ENCODE results near the gene ACSL5. TPM values are rescaled to one million over a fixed set of nuclear protein-coding genes. Genes with fewer than 3 reads are reported as not detected.

The ACSL5 gene
- total and polyA plus RNA-seq, 2 donors (not counting 1 experiment from before 2014, with no cell fraction given), result 31.5 to 36.2 TPM

DNA sequence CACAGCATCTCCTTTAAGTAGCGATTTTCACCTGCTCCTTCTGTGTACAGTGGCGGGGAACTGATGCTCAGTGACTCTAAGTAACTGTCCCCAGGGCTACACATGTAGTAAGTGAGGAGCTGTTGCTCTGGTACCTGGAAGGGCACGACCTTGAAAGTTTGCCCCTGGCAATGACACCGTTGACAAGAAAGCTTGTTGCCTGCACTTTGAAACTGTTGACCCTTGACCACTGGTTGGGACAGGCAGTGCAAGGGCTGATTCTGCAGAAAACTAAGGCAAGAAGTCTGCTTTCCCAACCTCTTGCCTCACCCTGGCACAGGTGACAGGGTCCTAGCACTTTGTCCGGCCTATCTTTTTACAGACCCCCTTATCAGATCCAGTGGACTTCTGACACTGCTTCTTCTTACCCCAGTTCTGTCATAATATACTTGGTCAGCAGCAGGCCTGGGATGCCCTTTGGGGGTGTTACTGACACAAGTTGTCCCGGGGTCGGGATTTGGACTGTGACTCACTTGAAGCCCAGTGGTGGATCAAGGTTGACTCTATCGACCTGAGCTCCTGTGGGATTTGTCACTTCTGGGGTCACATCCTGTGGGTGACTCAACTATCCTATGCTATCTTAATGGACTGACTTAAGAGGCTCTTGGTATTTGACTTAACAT, 5.8 kb downstream of the ACSL5 start:
- CTCF ChIA-PET, result no interaction called here
- DNase-seq (no peak), ATAC-seq (ENCODE audit: low read depth) (no peak)
- peaks cover 22 to 26% of the 10 kb centered on the region in 2 donors for H3K4me1 ChIP-seq (ENCODE audit: control insufficient read depth in 2 of 2, insufficient read depth in 2 of 2, low read length in 2 of 2)
- POLR2A ChIA-PET, result no interaction called here
- no peak overlapping the region for H3K27ac ChIP-seq (ENCODE audit: low read length in 2 of 2)
- no peak overlapping the region for H2AFZ ChIP-seq (ENCODE audit: insufficient read depth, low read depth, low read length, poor library complexity, severe bottlenecking)
- H3K27ac Mint-ChIP-seq, result no peak overlapping the region
- TF ChIP-seq, protein P1, sequence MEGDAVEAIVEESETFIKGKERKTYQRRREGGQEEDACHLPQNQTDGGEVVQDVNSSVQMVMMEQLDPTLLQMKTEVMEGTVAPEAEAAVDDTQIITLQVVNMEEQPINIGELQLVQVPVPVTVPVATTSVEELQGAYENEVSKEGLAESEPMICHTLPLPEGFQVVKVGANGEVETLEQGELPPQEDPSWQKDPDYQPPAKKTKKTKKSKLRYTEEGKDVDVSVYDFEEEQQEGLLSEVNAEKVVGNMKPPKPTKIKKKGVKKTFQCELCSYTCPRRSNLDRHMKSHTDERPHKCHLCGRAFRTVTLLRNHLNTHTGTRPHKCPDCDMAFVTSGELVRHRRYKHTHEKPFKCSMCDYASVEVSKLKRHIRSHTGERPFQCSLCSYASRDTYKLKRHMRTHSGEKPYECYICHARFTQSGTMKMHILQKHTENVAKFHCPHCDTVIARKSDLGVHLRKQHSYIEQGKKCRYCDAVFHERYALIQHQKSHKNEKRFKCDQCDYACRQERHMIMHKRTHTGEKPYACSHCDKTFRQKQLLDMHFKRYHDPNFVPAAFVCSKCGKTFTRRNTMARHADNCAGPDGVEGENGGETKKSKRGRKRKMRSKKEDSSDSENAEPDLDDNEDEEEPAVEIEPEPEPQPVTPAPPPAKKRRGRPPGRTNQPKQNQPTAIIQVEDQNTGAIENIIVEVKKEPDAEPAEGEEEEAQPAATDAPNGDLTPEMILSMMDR (IDR thresholded peaks at IDR 0.05), result no peak
- TF ChIP-seq EZH2 (IDR thresholded peaks at IDR 0.05; ENCODE audit: borderline replicate concordance, insufficient read depth, low read depth, low read length, poor library complexity, severe bottlenecking), result no peak
- no peaks in the 10 kb centered on the region for H3K9me3 ChIP-seq (ENCODE audit: control extremely low read depth in 1 of 3, control insufficient read depth in 2 of 3, insufficient read depth in 1 of 3, low read length in 2 of 3)
- H3K79me2 ChIP-seq (ENCODE audit: control insufficient read depth, insufficient read depth, low read length), result peaks cover 91% of the 10 kb centered on the region
- no peak overlapping the region for H3K4me3 ChIP-seq (ENCODE audit: control extremely low read depth in 1 of 5, extremely low read depth in 1 of 5, insufficient read depth in 1 of 5, low read depth in 2 of 5, low read length in 4 of 5)
- no peak overlapping the region for H3K4me2 ChIP-seq (replicated peaks; ENCODE audit: low read depth, low read length, poor library complexity, severe bottlenecking)
- no peak overlapping the region for H3K9ac ChIP-seq (ENCODE audit: low read length)
- H3K4me3 Mint-ChIP-seq, result no peak overlapping the region
- no peaks in the 10 kb centered on the region for H3K9me3 Mint-ChIP-seq (ENCODE audit: insufficient read depth)
- H4K20me1 ChIP-seq (ENCODE audit: control insufficient read depth, insufficient read depth, low read length, poor library complexity, severe bottlenecking), result peaks cover 24% of the 10 kb centered on the region
- H3K36me3 ChIP-seq (replicated peaks in 1 of 2; ENCODE audit: control extremely low read depth in 1 of 2, control insufficient read depth in 1 of 2, extremely low read depth in 1 of 2, insufficient read depth in 2 of 2, low read length in 1 of 2), result peaks cover 0 to 15% of the 10 kb centered on the region in 2 experiments
- 97% methylated on average over 6 of the region's 8 CpGs for WGBS (ENCODE audit: insufficient coverage)
- no peaks in the 10 kb centered on the region for H3K27me3 Mint-ChIP-seq
- intact Hi-C loops (cut with micrococcal nuclease), result no loop called here
- peaks cover 72% of the 10 kb centered on the region for H3K4me1 Mint-ChIP-seq
- no peaks in the 10 kb centered on the region for H3K27me3 ChIP-seq (replicated peaks in 1 of 4; ENCODE audit: control extremely low read depth in 1 of 4, control insufficient read depth in 3 of 4, insufficient read depth in 4 of 4, low read length in 3 of 4)

DNA sequence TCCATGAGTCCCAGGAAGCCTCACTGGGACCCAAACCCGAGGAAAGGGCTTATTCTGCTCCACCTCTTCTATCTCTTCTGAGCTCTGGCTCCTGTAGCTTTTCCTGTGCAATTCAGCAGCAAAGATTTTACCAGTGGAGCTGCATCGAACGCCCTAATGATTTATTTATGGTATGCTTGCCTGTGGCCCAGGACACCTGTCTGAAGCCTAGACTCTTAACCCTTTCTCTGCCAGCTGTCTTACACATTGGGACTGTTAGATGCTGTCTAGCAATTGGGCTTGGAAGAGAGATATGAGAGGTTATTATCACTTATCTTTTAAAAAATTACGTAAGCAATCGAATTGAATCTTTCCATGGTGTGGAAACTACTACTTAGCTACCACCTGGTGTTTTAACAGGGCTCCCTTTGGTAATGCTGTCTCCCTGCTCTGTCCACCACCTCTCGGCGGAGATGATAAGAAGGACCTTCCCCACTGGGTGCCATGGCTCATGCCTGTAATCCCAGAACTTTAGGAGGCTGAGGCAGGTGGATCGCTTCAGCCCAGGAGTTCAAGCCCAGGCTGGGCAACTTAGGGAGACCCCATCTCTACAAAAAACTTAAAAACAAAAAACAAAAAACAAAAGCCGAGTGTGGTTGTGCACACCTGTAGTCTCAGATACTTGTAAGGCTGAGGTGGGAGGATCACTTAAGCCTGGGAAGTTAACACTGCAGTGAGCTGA, 8.8 kb downstream of the ACSL5 start:
- H3K27ac ChIP-seq (ENCODE audit: low read length in 2 of 2), result no peak overlapping the region
- H3K9me3 ChIP-seq (ENCODE audit: control extremely low read depth in 1 of 3, control insufficient read depth in 2 of 3, insufficient read depth in 1 of 3, low read length in 2 of 3), result no peaks in the 10 kb centered on the region
- no peak overlapping the region for H3K4me2 ChIP-seq (replicated peaks; ENCODE audit: low read depth, low read length, poor library complexity, severe bottlenecking)
- ATAC-seq (ENCODE audit: low read depth), result no peak
- H3K4me3 ChIP-seq (ENCODE audit: control extremely low read depth in 1 of 5, extremely low read depth in 1 of 5, insufficient read depth in 1 of 5, low read depth in 2 of 5, low read length in 4 of 5), result no peak overlapping the region
- Mint-ChIP-seq H3K4me1 (peaks cover 57% of the 10 kb centered on the region), H3K27ac (no peak overlapping the region), H3K4me3 (no peak overlapping the region), H3K27me3 (no peaks in the 10 kb centered on the region), H3K9me3 (ENCODE audit: insufficient read depth) (no peaks in the 10 kb centered on the region)
- peaks cover 4 to 9% of the 10 kb centered on the region in 2 donors for H3K4me1 ChIP-seq (ENCODE audit: control insufficient read depth in 2 of 2, insufficient read depth in 2 of 2, low read length in 2 of 2)
- ChIA-PET POLR2A (no interaction called here), CTCF (no interaction called here)
- H2AFZ ChIP-seq (ENCODE audit: insufficient read depth, low read depth, low read length, poor library complexity, severe bottlenecking), result no peak overlapping the region
- H4K20me1 ChIP-seq (ENCODE audit: control insufficient read depth, insufficient read depth, low read length, poor library complexity, severe bottlenecking), result peaks cover 35% of the 10 kb centered on the region
- DNase-seq, result no peak
- intact Hi-C loops (cut with micrococcal nuclease), result no loop called here
- H3K36me3 ChIP-seq (replicated peaks in 1 of 2; ENCODE audit: control extremely low read depth in 1 of 2, control insufficient read depth in 1 of 2, extremely low read depth in 1 of 2, insufficient read depth in 2 of 2, low read length in 1 of 2), result peaks cover 0 to 15% of the 10 kb centered on the region in 2 experiments
- no peak for TF ChIP-seq EZH2 (IDR thresholded peaks at IDR 0.05; ENCODE audit: borderline replicate concordance, insufficient read depth, low read depth, low read length, poor library complexity, severe bottlenecking)
- TF ChIP-seq, protein P1 (IDR thresholded peaks at IDR 0.05), result no peak
- 86% methylated on average over 6 of the region's 9 CpGs for WGBS (ENCODE audit: insufficient coverage)
- H3K79me2 ChIP-seq (ENCODE audit: control insufficient read depth, insufficient read depth, low read length), result peaks cover 85% of the 10 kb centered on the region
- H3K9ac ChIP-seq (ENCODE audit: low read length), result no peak overlapping the region
- no peaks in the 10 kb centered on the region for H3K27me3 ChIP-seq (replicated peaks in 1 of 4; ENCODE audit: control extremely low read depth in 1 of 4, control insufficient read depth in 3 of 4, insufficient read depth in 4 of 4, low read length in 3 of 4)

Measured in B cell (primary cell).